ENCODE results near the gene ABI3. TPM values are rescaled to one million over a fixed set of nuclear protein-coding genes. Genes with fewer than 3 reads are reported as not detected.

ABI3 gene
- total and polyA plus RNA-seq, 4 donors: 6.9 to 20.0 (median 17.7) TPM

- Histone ChIP-seq H3K9me3 (ENCODE audit: control insufficient read depth in 4 of 4, insufficient read depth in 3 of 4, low read length in 3 of 4) (no peaks in the 10 kb centered on the region), H3K4me1 (ENCODE audit: control insufficient read depth in 5 of 5, insufficient read depth in 5 of 5, low read length in 5 of 5) (peaks cover 0 to 6% (median under 1%) of the 10 kb centered on the region in 5 donors), H3K36me3 (ENCODE audit: control insufficient read depth in 4 of 4, insufficient read depth in 4 of 4, low read length in 4 of 4) (no peaks in the 10 kb centered on the region), H3K27me3 (ENCODE audit: control insufficient read depth in 3 of 3, insufficient read depth in 3 of 3, low read length in 2 of 3) (peaks cover 0 to 4% (median 0%) of the 10 kb centered on the region in 3 donors), H3K27ac (ENCODE audit: low read depth in 1 of 2, low read length in 1 of 2) (no peak overlapping the region), H3K9ac (ENCODE audit: insufficient read depth in 1 of 2, low read length in 2 of 2) (no peak overlapping the region), H3K4me3 (no peak overlapping the region)
- DNase-seq (no peak), ATAC-seq (ENCODE audit: insufficient read depth, low FRiP score) (no peak)
- TF ChIP-seq CTCF (IDR thresholded peaks at IDR 0.05; ENCODE audit: control extremely low read depth, extremely low read depth): no peak
- 95 to 96% methylated on average over 2 of the region's 2 CpGs for WGBS, 2 donors
These were observed 6.0 kb upstream of the ABI3 start for GRCh38 chr17:49204516-49204915.

- DNase-seq: no peak
- Histone ChIP-seq H3K9ac (ENCODE audit: insufficient read depth in 1 of 2, low read length in 2 of 2) (no peak overlapping the region), H3K27ac (ENCODE audit: low read depth in 1 of 2, low read length in 1 of 2) (peak overlapping the region in 1 of 2 donors; percentile 89), H3K9me3 (ENCODE audit: control insufficient read depth in 4 of 4, insufficient read depth in 3 of 4, low read length in 3 of 4) (no peaks in the 10 kb centered on the region), H3K36me3 (ENCODE audit: control insufficient read depth in 4 of 4, insufficient read depth in 4 of 4, low read length in 4 of 4) (no peaks in the 10 kb centered on the region), H3K4me1 (ENCODE audit: control insufficient read depth in 5 of 5, insufficient read depth in 5 of 5, low read length in 5 of 5) (peaks cover 0 to 14% (median 11%) of the 10 kb centered on the region in 5 donors), H3K4me3 (no peak overlapping the region), H3K27me3 (ENCODE audit: control insufficient read depth in 3 of 3, insufficient read depth in 3 of 3, low read length in 2 of 3) (peaks cover 0 to 4% (median 0%) of the 10 kb centered on the region in 3 donors)
- ATAC-seq (ENCODE audit: insufficient read depth, low FRiP score): no peak
- TF ChIP-seq CTCF (IDR thresholded peaks at IDR 0.05; ENCODE audit: control extremely low read depth, extremely low read depth): no peak
- 78 to 90% methylated on average over 10 of the region's 10 CpGs for WGBS, 2 donors
These were observed 1.4 kb upstream of the ABI3 start for GRCh38 chr17:49209061-49209571.

GRCh38 chr17:49213399-49213798 is 2.9 kb downstream of the ABI3 start:
- H3K4me3 ChIP-seq: no peak overlapping the region
- no peak for TF ChIP-seq CTCF (IDR thresholded peaks at IDR 0.05; ENCODE audit: control extremely low read depth, extremely low read depth)

GRCh38 chr17:49213847-49214246 is 3.3 kb downstream of the ABI3 start:
- H3K4me1 ChIP-seq (ENCODE audit: control insufficient read depth in 5 of 5, insufficient read depth in 5 of 5, low read length in 5 of 5): peaks cover 0 to 21% (median 11%) of the 10 kb centered on the region in 5 donors

More at GRCh38 chr17:49213399-49213798, 2.9 kb downstream of the ABI3 start:
- ATAC-seq (ENCODE audit: insufficient read depth, low FRiP score): no peak
- Histone ChIP-seq H3K9me3 (ENCODE audit: control insufficient read depth in 4 of 4, insufficient read depth in 3 of 4, low read length in 3 of 4) (no peaks in the 10 kb centered on the region), H3K36me3 (ENCODE audit: control insufficient read depth in 4 of 4, insufficient read depth in 4 of 4, low read length in 4 of 4) (peaks cover 0 to 3% (median 0%) of the 10 kb centered on the region in 4 donors), H3K9ac (ENCODE audit: insufficient read depth in 1 of 2, low read length in 2 of 2) (no peak overlapping the region), H3K27me3 (ENCODE audit: control insufficient read depth in 3 of 3, insufficient read depth in 3 of 3, low read length in 2 of 3) (peaks cover 0 to 4% (median 0%) of the 10 kb centered on the region in 3 donors), H3K27ac (ENCODE audit: low read depth in 1 of 2, low read length in 1 of 2) (no peak overlapping the region), H3K4me1 (ENCODE audit: control insufficient read depth in 5 of 5, insufficient read depth in 5 of 5, low read length in 5 of 5) (peaks cover 0 to 21% (median 11%) of the 10 kb centered on the region in 5 donors)
- 70 to 73% methylated on average over 5 of the region's 5 CpGs for WGBS, 2 donors
- DNase-seq: no peak

More at GRCh38 chr17:49213847-49214246, 3.3 kb downstream of the ABI3 start:
- no peak for TF ChIP-seq CTCF (IDR thresholded peaks at IDR 0.05; ENCODE audit: control extremely low read depth, extremely low read depth)
- 93 to 94% methylated on average over 2 of the region's 2 CpGs for WGBS, 2 donors
- Histone ChIP-seq H3K36me3 (ENCODE audit: control insufficient read depth in 4 of 4, insufficient read depth in 4 of 4, low read length in 4 of 4) (peaks cover 0 to 3% (median 0%) of the 10 kb centered on the region in 4 donors), H3K27me3 (ENCODE audit: control insufficient read depth in 3 of 3, insufficient read depth in 3 of 3, low read length in 2 of 3) (peaks cover 0 to 4% (median 0%) of the 10 kb centered on the region in 3 donors), H3K4me3 (no peak overlapping the region), H3K9me3 (ENCODE audit: control insufficient read depth in 4 of 4, insufficient read depth in 3 of 4, low read length in 3 of 4) (no peaks in the 10 kb centered on the region), H3K9ac (ENCODE audit: insufficient read depth in 1 of 2, low read length in 2 of 2) (no peak overlapping the region), H3K27ac (ENCODE audit: low read depth in 1 of 2, low read length in 1 of 2) (no peak overlapping the region)
- DNase-seq (no peak), ATAC-seq (ENCODE audit: insufficient read depth, low FRiP score) (no peak)
